WTC11 (cell line): ENCODE results near the gene EEA1. TPM values are rescaled to one million over a fixed set of nuclear protein-coding genes. Genes with fewer than 3 reads are reported as not detected.

Experiments used
- ATAC-seq: fragments of 200-7000 bp; cut with Tn5 transposase; 2 replicates; pipeline ENCODE4 v1.10.0; 2021; ENCODE audit warnings: mild to moderate bottlenecking, moderate library complexity
- CTCF ChIA-PET: fragments of 300-600 bp; sonication (Branson Sonifier 250); formaldehyde crosslinking; loops from one replicate; lab custom pipeline; 2021; ENCODE audit warnings: antibody characterized with exemption; lab: Charles Lee
- POLR2A ChIA-PET: fragments of 350-600 bp; sonication (Branson Sonifier 250); formaldehyde crosslinking; loops from one replicate; lab custom pipeline; 2021; ENCODE audit warnings: antibody characterized with exemption; lab: Charles Lee
- DNase-seq: peaks from one replicate; pipeline ENCODE4 v3.0.0; 2021; ENCODE audit warnings: low spot score
- H3K27ac Mint-ChIP-seq: 2 replicates; pipeline ENCODE4 v1.8.0; 2021; ENCODE audit warnings: mixed read lengths
- H3K27me3 Mint-ChIP-seq: 2 replicates; pipeline ENCODE4 v1.8.0; 2021; ENCODE audit warnings: low read depth, mild to moderate bottlenecking, moderate library complexity, mixed read lengths
- H3K36me3 Mint-ChIP-seq: 2 replicates; pipeline ENCODE4 v1.8.0; 2021; ENCODE audit warnings: mixed read lengths
- H3K4me1 Mint-ChIP-seq: 2 replicates; pipeline ENCODE4 v1.8.0; 2022; ENCODE audit warnings: mixed read lengths
- H3K4me3 Mint-ChIP-seq: 2 replicates; pipeline ENCODE4 v1.8.0; 2021; ENCODE audit warnings: mild to moderate bottlenecking, moderate library complexity, mixed read lengths
- H3K9me3 Mint-ChIP-seq: 2 replicates; pipeline ENCODE4 v1.8.0; 2021; ENCODE audit warnings: mixed read lengths
- ESRRA ChIP-seq: sonication (generic); formaldehyde crosslinking; IDR thresholded peaks from 2 replicates; pipeline ENCODE4 v1.8.1; 2022; ENCODE audit warnings: mild to moderate bottlenecking, missing genetic modification reagents, borderline replicate concordance
- GABPB1 ChIP-seq: sonication (generic); formaldehyde crosslinking; IDR thresholded peaks from 2 replicates; pipeline ENCODE4 v1.8.1; 2023; ENCODE audit warnings: mild to moderate bottlenecking, missing genetic modification reagents
- GTF2I ChIP-seq: fragments of 250-450 bp; sonication (Bioruptor Pico); conservative IDR thresholded peaks from 2 replicates; pipeline ENCODE4 v1.4.0; 2021; ENCODE audit warnings: mild to moderate bottlenecking
- NFATC4 ChIP-seq: fragments of 250-450 bp; sonication (Bioruptor Pico); IDR thresholded peaks from 2 replicates; pipeline ENCODE4 v1.9.0; 2021; ENCODE audit warnings: mild to moderate bottlenecking
- OVOL2 ChIP-seq: fragments of 250-450 bp; sonication (Bioruptor Pico); IDR thresholded peaks from 2 replicates; pipeline ENCODE4 v1.9.0; 2021; ENCODE audit warnings: mild to moderate bottlenecking, borderline replicate concordance
- SMAD4 ChIP-seq: sonication (generic); formaldehyde crosslinking; IDR thresholded peaks from 2 replicates; pipeline ENCODE4 v1.8.0; 2022; ENCODE audit warnings: mild to moderate bottlenecking, missing genetic modification reagents
- TCF7 ChIP-seq: sonication (generic); formaldehyde crosslinking; IDR thresholded peaks from 2 replicates; pipeline ENCODE4 v1.8.0; 2022; ENCODE audit warnings: mild to moderate bottlenecking, low read depth, missing genetic modification reagents, moderate library complexity
- TEAD1 ChIP-seq: sonication (generic); formaldehyde crosslinking; IDR thresholded peaks from 2 replicates; pipeline ENCODE4 v1.8.0; 2022; ENCODE audit warnings: mild to moderate bottlenecking, missing genetic modification reagents
- ZBTB21 ChIP-seq: sonication (generic); formaldehyde crosslinking; IDR thresholded peaks from 2 replicates; pipeline ENCODE4 v1.8.1; 2023; ENCODE audit warnings: mild to moderate bottlenecking, missing genetic modification reagents, borderline replicate concordance
- ZNF317 ChIP-seq: sonication (generic); formaldehyde crosslinking; IDR thresholded peaks from 2 replicates; pipeline ENCODE4 v1.8.1; 2023; ENCODE audit warnings: low read depth, mild to moderate bottlenecking, moderate library complexity, missing genetic modification reagents, borderline replicate concordance
- total RNA-seq: library from RNA; stranded (reverse); gene quantifications from 3 replicates; pipeline ENCODE4 v1.2.3, GENCODE V29; 2021
- TF ChIP-seq, protein P1 (sequence below): sonication (generic); formaldehyde crosslinking; IDR thresholded peaks from 2 replicates; pipeline ENCODE4 v1.8.0; 2023; ENCODE audit warnings: missing genetic modification reagents
- TF ChIP-seq, protein P2 (sequence below): sonication (generic); formaldehyde crosslinking; IDR thresholded peaks from 2 replicates; pipeline ENCODE4 v1.8.1; 2023; ENCODE audit warnings: mild to moderate bottlenecking, missing genetic modification reagents, moderate library complexity
- TF ChIP-seq, protein P3 (sequence below): sonication (generic); formaldehyde crosslinking; IDR thresholded peaks from 2 replicates; pipeline ENCODE4 v1.8.1; 2022; ENCODE audit warnings: low read depth, mild to moderate bottlenecking, moderate library complexity, missing genetic modification reagents, borderline replicate concordance
- TF ChIP-seq, protein P4 (sequence below): sonication (generic); formaldehyde crosslinking; IDR thresholded peaks from 2 replicates; pipeline ENCODE4 v1.8.1; 2022; ENCODE audit warnings: mild to moderate bottlenecking, moderate library complexity, missing genetic modification reagents
- TF ChIP-seq, protein P5 (sequence below): sonication (generic); formaldehyde crosslinking; IDR thresholded peaks from 2 replicates; pipeline ENCODE4 v1.8.1; 2022; ENCODE audit warnings: mild to moderate bottlenecking, missing genetic modification reagents, moderate library complexity, borderline replicate concordance
- TF ChIP-seq, protein P6 (sequence below): sonication (generic); formaldehyde crosslinking; IDR thresholded peaks from 2 replicates; pipeline ENCODE4 v1.8.1; 2023; ENCODE audit warnings: mild to moderate bottlenecking, missing genetic modification reagents, borderline replicate concordance

Gene EEA1
- total RNA-seq, 1 experiment from 2014 or later, result 20.3 TPM

DNA sequence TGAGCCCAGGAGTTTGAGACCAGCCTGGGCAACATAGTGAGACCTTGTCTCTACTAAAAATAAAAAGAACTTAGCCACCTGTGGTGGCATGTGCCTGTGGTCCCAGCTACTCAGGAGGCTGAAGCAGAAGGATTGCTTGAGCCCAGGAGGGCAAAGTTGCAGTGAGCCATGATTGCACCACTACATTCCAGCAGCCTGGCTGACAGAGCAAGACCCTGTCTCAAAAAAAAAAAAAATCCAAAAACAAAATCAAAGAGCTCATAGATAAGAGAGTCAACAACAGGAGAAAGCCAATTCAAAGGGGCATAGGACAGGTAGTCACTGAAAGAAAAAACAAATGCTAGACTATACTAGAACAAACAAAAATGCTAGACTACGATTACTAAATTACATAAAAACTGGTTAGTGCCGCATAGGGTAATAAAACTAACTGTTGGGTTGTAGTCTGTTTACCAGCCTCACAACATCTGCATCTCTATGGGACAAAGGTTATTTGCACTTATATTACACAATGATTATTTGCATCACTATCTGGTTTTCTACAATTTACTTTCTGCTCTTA, 16.6 kb upstream of the EEA1 start:
- Mint-ChIP-seq H3K9me3 (peaks cover 10% of the 10 kb centered on the region), H3K36me3 (no peaks in the 10 kb centered on the region), H3K27me3 (no peaks in the 10 kb centered on the region), H3K4me1 (peaks cover 11% of the 10 kb centered on the region), H3K4me3 (no peak overlapping the region)
- ChIA-PET POLR2A (no interaction called here), CTCF (interaction anchor here (0.6 to 1.2 kb wide), 2 partner anchors 41 to 462 kb away, joined by 3 read pairs; no protein-coding TSS in a partner anchor)
- ATAC-seq (no peak), DNase-seq (no peak)
- TF ChIP-seq TEAD1 (no peak), SMAD4 (CRISPR knock-in tag) (no peak), GABPB1 (peak; percentile 75)
- TF ChIP-seq, protein P1, sequence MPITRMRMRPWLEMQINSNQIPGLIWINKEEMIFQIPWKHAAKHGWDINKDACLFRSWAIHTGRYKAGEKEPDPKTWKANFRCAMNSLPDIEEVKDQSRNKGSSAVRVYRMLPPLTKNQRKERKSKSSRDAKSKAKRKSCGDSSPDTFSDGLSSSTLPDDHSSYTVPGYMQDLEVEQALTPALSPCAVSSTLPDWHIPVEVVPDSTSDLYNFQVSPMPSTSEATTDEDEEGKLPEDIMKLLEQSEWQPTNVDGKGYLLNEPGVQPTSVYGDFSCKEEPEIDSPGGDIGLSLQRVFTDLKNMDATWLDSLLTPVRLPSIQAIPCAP (CRISPR knock-in tag), result no peak
- TF ChIP-seq, all 79 proteins: peak for 1
- no peak overlapping the region for H3K27ac Mint-ChIP-seq

DNA sequence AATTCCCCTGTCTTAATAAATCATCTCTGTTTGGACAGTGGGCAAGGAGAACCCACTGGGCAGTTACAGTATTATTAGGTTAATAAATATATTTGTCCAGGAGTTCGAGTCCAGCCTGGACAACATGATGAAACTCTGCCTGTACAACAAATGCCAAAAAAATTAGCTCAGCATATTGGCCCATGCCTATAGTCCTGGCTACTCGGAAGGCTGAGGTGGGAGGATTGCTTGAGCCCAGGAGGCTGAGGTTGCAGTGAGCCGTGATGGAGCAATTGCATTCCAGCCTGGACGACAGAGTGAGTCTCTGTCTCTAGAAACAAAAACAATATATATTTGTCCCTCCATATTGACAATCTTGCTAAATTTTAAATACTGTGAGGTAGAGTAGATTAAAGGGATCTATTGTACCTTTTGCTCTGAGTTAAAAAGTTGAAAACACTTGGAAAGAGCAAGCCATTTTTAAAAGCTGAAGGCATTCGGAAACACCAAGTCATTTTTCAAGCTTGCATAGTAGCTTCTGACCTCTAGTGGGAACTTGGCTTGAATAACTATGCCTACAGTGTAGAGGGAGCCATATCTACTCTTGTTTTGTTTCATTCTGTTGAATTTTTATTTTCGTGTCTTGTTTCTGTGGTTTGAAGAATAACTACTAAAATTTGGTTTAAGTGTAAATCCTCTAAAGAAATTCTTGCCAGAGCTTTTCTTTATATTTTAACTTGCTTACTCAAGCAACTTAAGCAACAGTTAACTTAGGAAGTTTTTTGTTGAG, 14.6 kb upstream of the EEA1 start:
- H3K27ac Mint-ChIP-seq, result 0 out of 2 replicates have a peak overlapping the region, but pooled peaks have one; percentile 61
- ATAC-seq (peak; percentile 55), DNase-seq (no peak)
- H3K4me1 Mint-ChIP-seq, result peaks cover 11% of the 10 kb centered on the region
- H3K4me3 Mint-ChIP-seq, result no peak overlapping the region
- H3K36me3 Mint-ChIP-seq, result no peaks in the 10 kb centered on the region
- no peaks in the 10 kb centered on the region for H3K27me3 Mint-ChIP-seq
- TF ChIP-seq, protein P2, sequence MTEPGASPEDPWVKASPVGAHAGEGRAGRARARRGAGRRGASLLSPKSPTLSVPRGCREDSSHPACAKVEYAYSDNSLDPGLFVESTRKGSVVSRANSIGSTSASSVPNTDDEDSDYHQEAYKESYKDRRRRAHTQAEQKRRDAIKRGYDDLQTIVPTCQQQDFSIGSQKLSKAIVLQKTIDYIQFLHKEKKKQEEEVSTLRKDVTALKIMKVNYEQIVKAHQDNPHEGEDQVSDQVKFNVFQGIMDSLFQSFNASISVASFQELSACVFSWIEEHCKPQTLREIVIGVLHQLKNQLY (CRISPR knock-in tag), result no peak
- TF ChIP-seq OVOL2 (CRISPR knock-in tag), result no peak
- TF ChIP-seq NFATC4 (CRISPR knock-in tag), result no peak
- TF ChIP-seq ESRRA, result no peak
- TF ChIP-seq GABPB1, result no peak
- no peak for TF ChIP-seq GTF2I (CRISPR knock-in tag)
- TF ChIP-seq, protein P3, sequence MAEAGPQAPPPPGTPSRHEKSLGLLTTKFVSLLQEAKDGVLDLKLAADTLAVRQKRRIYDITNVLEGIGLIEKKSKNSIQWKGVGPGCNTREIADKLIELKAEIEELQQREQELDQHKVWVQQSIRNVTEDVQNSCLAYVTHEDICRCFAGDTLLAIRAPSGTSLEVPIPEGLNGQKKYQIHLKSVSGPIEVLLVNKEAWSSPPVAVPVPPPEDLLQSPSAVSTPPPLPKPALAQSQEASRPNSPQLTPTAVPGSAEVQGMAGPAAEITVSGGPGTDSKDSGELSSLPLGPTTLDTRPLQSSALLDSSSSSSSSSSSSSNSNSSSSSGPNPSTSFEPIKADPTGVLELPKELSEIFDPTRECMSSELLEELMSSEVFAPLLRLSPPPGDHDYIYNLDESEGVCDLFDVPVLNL (CRISPR knock-in tag), result no peak
- TF ChIP-seq TCF7, result no peak
- TF ChIP-seq, protein P4, sequence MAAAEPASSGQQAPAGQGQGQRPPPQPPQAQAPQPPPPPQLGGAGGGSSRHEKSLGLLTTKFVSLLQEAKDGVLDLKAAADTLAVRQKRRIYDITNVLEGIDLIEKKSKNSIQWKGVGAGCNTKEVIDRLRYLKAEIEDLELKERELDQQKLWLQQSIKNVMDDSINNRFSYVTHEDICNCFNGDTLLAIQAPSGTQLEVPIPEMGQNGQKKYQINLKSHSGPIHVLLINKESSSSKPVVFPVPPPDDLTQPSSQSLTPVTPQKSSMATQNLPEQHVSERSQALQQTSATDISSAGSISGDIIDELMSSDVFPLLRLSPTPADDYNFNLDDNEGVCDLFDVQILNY (CRISPR knock-in tag), result no peak
- TF ChIP-seq ZBTB21 (CRISPR knock-in tag), result no peak
- TF ChIP-seq, protein P5, sequence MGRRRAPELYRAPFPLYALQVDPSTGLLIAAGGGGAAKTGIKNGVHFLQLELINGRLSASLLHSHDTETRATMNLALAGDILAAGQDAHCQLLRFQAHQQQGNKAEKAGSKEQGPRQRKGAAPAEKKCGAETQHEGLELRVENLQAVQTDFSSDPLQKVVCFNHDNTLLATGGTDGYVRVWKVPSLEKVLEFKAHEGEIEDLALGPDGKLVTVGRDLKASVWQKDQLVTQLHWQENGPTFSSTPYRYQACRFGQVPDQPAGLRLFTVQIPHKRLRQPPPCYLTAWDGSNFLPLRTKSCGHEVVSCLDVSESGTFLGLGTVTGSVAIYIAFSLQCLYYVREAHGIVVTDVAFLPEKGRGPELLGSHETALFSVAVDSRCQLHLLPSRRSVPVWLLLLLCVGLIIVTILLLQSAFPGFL, result no peak
- TF ChIP-seq, protein P6, sequence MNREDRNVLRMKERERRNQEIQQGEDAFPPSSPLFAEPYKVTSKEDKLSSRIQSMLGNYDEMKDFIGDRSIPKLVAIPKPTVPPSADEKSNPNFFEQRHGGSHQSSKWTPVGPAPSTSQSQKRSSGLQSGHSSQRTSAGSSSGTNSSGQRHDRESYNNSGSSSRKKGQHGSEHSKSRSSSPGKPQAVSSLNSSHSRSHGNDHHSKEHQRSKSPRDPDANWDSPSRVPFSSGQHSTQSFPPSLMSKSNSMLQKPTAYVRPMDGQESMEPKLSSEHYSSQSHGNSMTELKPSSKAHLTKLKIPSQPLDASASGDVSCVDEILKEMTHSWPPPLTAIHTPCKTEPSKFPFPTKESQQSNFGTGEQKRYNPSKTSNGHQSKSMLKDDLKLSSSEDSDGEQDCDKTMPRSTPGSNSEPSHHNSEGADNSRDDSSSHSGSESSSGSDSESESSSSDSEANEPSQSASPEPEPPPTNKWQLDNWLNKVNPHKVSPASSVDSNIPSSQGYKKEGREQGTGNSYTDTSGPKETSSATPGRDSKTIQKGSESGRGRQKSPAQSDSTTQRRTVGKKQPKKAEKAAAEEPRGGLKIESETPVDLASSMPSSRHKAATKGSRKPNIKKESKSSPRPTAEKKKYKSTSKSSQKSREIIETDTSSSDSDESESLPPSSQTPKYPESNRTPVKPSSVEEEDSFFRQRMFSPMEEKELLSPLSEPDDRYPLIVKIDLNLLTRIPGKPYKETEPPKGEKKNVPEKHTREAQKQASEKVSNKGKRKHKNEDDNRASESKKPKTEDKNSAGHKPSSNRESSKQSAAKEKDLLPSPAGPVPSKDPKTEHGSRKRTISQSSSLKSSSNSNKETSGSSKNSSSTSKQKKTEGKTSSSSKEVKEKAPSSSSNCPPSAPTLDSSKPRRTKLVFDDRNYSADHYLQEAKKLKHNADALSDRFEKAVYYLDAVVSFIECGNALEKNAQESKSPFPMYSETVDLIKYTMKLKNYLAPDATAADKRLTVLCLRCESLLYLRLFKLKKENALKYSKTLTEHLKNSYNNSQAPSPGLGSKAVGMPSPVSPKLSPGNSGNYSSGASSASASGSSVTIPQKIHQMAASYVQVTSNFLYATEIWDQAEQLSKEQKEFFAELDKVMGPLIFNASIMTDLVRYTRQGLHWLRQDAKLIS (CRISPR knock-in tag), result no peak
- no peak for TF ChIP-seq ZNF317 (CRISPR knock-in tag)
- H3K9me3 Mint-ChIP-seq, result peaks cover 6% of the 10 kb centered on the region
- ChIA-PET POLR2A (interaction anchor here (0.6 kb wide), 1 partner anchor 192 kb away, joined by 3 read pairs; no protein-coding TSS in a partner anchor), CTCF (interaction anchor here (1.0 kb wide), 2 partner anchors 16 to 49 kb away, joined by 3 read pairs; no protein-coding TSS in a partner anchor)
